ENCODE measurements around the gene PXMP2.

The PXMP2 gene

GRCh38 chr12:132687211-132688164, at the start of gene PXMP2, which contains the start of gene POLE:
Gene PXMP2 (plus strand): TSS chr12:132687587. CDS start chr12:132687671, 84 bp downstream.
Gene POLE (minus strand): TSS chr12:132687342. CDS start chr12:132687315, 27 bp downstream.
- DNase-seq (ENCODE audit: low spot score) = peak; percentile 99

- no peak for DNase-seq (ENCODE audit: low spot score)
These were observed 49.6 kb upstream of the PXMP2 start for GRCh38 chr12:132637811-132638210.

GRCh38 chr12:132638541-132639408, 48.6 kb upstream of the PXMP2 start:
- peak; percentile 84 for DNase-seq (ENCODE audit: low spot score)

- no peak for DNase-seq (ENCODE audit: low spot score)
These were observed 47.3 kb upstream of the PXMP2 start for GRCh38 chr12:132639956-132640520.

GRCh38 chr12:132640936-132641335, 46.5 kb upstream of the PXMP2 start:
- DNase-seq (ENCODE audit: low spot score) = no peak

- no peak for DNase-seq (ENCODE audit: low spot score)
These were observed 45.4 kb upstream of the PXMP2 start for GRCh38 chr12:132641811-132642650.

GRCh38 chr12:132642846-132643835, 44.2 kb upstream of the PXMP2 start:
- DNase-seq (ENCODE audit: low spot score) = no peak

- DNase-seq (ENCODE audit: low spot score) = no peak
These were observed 40.5 kb upstream of the PXMP2 start for GRCh38 chr12:132646850-132647249.

GRCh38 chr12:132647858-132648257, 39.5 kb upstream of the PXMP2 start:
- no peak for DNase-seq (ENCODE audit: low spot score)

- no peak for DNase-seq (ENCODE audit: low spot score)
These were observed 38.7 kb upstream of the PXMP2 start for GRCh38 chr12:132648616-132649225.

GRCh38 chr12:132649226-132649945, 38.0 kb upstream of the PXMP2 start:
- DNase-seq (ENCODE audit: low spot score) = no peak

GRCh38 chr12:132651444-132652100, 35.8 kb upstream of the PXMP2 start:
- DNase-seq (ENCODE audit: low spot score) = no peak

GRCh38 chr12:132653567-132654290, 33.7 kb upstream of the PXMP2 start:
- no peak for DNase-seq (ENCODE audit: low spot score)

GRCh38 chr12:132657004-132657727, 30.2 kb upstream of the PXMP2 start:
- no peak for DNase-seq (ENCODE audit: low spot score)

GRCh38 chr12:132658149-132658894, 29.1 kb upstream of the PXMP2 start:
- no peak for DNase-seq (ENCODE audit: low spot score)

- no peak for DNase-seq (ENCODE audit: low spot score)
These were observed 28.2 kb upstream of the PXMP2 start for GRCh38 chr12:132659146-132659545.
